Skeletal muscle satellite cell (primary cell): ENCODE measurements around the gene ADAMTSL4.

ENCODE experiments used
- H3K27me3 ChIP-seq: 2 replicates; pipeline ENCODE4 v1.7.0; 2013; ENCODE audit warnings: low read length; ENCODE audit not compliant: control insufficient read depth, insufficient read depth
- H3K36me3 ChIP-seq: 2 replicates; pipeline ENCODE4 v1.7.0; 2013; ENCODE audit warnings: mild to moderate bottlenecking, control low read depth, low read length; ENCODE audit not compliant: insufficient read depth
- H3K4me1 ChIP-seq: 2 replicates; pipeline ENCODE4 v1.7.0; 2013; ENCODE audit warnings: low read length; ENCODE audit not compliant: control insufficient read depth, insufficient read depth
- H3K4me2 ChIP-seq: 2 replicates; pipeline ENCODE4 v1.7.0; 2013; ENCODE audit warnings: mild to moderate bottlenecking, low read length
- H3K4me3 ChIP-seq: 2 replicates; pipeline ENCODE4 v1.7.0; 2013; ENCODE audit warnings: low read length
- H3K9ac ChIP-seq: 2 replicates; pipeline ENCODE4 v1.7.0; 2013; ENCODE audit warnings: mild to moderate bottlenecking, low read depth, low read length, moderate library complexity
- H3K9me3 ChIP-seq: replicated peaks from 2 replicates; pipeline ENCODE4 v1.7.0; 2013; ENCODE audit warnings: mild to moderate bottlenecking, control low read depth, low read length

The ADAMTSL4 gene

DNA sequence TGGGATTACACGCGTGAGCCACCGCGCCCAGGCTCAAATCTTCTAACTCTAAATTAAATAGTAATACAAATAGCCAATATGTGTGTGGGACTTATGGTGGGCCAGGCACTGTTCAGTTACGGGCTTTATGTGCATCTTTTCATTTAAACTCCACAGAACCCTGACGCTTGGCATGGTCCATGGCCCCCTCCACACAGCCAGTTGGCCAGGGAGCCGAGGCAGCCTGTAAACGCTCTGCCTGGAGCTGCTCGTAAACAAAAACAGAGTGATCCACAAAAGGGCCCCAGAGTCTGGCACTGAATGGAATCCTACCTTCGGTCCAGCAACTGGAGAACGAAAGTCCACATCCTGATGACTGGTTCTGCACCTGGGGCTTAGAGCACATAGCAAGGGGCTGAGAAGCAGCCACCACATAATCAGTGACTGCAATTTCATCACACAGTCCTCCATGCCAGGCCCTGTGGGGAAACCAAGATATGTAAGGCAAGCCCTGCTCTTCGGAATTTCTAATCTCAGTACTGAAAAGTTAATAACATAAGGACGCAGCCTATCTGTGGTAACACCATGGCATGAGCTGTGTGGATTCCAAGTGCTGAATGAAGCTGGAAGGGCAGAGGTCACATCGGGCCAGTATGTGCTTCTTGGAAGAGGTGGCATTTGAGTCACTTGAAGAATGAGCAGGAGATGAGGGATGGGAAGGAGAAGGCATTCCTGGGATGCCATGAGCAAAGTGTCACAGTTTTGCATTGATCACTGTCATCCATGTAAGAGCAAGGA, 13.5 kb upstream of the ADAMTSL4 start:
- Histone ChIP-seq H3K4me1 (peaks cover 36% of the 10 kb centered on the region), H3K9me3 (no peaks in the 10 kb centered on the region), H3K4me2 (peak overlapping the region; percentile 3), H3K27me3 (no peaks in the 10 kb centered on the region), H3K36me3 (no peaks in the 10 kb centered on the region), H3K4me3 (no peak overlapping the region), H3K9ac (no peak overlapping the region)

DNA sequence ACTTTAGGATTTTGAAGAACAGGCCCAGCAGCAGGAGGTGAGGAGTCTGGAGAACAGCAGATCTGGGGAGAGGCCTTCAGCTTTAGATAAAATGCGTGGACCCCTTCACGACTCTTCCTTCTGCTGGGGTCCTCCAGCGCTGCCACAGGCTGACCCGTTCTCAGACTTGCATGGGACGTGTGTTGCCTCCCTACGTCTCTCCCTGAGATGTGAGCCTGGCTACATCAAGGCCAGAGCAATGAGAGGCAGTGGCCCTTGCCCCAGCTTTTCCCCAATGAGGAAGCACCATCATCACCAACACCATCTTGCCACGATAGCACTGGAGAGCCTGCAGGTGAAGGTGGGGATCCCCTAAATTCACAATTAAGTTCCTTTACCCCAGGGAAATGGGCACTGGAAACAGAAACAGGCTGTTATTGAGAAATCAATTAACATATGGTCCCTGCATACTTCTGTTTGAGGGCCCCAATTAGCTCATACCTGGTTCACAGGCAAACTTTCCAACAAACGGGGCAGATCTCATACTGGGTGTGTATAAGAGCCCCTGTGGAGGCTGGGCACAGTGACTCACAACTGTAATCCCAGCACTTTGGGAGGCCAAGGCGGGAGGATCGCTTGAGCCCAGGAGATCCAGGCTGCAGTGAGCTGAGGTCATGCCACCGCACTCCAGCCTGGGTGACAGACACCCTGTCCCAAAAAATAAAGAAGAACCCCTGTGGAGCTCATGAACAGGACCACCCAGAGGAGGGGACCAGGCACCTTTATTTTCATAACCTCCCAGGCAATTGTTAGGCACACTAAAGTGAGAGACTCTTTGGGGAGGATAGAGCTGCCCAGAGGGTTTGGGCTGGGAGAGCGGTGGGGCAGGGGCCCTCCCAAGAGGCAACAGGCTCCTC, 12.1 kb upstream of the ADAMTSL4 start:
- peaks cover 36% of the 10 kb centered on the region for H3K4me1 ChIP-seq
- peak overlapping the region; percentile 11 for H3K9ac ChIP-seq
- H3K9me3 ChIP-seq = no peaks in the 10 kb centered on the region
- H3K4me3 ChIP-seq = no peak overlapping the region
- H3K4me2 ChIP-seq = no peak overlapping the region
- no peaks in the 10 kb centered on the region for H3K27me3 ChIP-seq
- no peaks in the 10 kb centered on the region for H3K36me3 ChIP-seq

DNA sequence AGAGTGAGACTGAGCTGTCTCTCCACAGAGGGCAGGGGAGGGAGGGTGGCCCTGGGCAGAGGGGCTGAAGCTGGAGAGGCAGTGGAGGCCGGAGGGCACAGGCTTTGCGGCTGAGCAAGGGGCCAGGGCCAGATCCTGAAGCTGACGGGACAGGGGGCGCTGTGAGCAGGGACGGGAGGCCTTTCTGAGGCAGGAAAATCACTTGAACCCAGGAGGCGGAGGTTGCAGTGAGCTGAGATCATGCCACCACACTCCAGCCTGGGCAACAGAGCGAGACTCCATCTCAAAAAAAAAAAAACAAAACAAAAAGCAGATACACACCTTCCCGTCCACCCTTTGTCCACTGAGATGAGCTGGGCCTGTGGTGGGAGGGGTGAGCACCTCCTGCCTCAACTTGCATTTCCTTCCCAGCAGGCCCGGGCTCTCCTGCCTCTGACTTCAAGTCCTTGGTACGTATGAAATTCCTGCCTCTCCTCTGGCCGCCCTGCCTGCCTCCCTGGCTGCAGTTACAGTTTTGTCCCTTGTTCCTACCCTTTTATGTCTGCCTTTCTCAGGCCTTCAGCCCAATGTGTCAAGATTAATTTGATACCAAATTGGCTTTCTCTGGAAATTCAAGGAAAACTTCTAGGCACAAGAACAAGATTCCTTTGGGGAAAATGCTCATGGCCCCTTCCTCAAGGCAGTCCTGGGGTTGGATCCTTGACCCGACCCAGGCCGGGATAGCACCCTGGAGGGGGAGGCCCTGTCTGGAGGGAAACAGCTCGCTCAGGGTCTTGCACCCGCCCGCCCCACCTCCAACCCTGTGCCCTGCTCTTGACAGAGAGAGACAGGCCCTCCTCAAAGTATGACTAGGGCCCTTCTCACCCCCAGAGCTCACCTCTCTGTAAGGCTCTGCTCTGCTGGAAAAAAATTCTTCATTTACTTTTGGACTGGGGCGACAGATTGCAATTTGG, 11.2 kb upstream of the ADAMTSL4 start:
- H3K9ac ChIP-seq = peak overlapping the region; percentile 62

DNA sequence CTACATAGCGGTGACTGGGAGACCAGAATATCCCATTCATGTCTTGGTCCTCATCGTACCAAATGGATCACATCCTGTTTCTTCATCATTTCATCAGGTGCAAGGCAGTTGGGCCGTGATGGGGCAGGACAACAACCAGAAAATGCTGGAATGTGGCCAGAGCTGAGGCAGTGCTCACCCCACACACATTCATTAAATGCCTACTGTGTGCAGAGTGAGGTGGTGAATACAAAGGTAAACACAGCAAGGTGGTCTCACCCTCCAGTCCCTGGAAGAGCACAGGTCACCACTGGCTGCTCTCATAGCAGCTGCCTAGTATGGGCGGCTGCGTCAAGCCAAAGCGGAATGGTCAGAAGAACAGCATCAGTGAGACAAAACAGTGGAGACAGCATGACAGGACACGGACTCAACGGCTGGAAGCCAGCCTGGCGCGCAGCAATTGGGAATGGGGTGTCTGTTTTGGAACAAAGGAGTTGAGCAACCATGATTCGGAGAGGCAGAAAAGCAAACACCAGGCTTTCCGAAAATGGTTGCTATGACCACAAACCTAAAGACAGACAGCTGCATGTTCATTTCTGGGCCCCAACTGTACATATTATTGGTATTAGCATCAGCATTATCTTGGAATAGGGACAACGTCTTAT, 5.6 kb upstream of the ADAMTSL4 start:
- Histone ChIP-seq H3K9ac (peak overlapping the region; percentile 10), H3K4me3 (no peak overlapping the region), H3K4me2 (peak overlapping the region; percentile 65), H3K9me3 (no peaks in the 10 kb centered on the region), H3K36me3 (no peaks in the 10 kb centered on the region), H3K4me1 (peaks cover 19% of the 10 kb centered on the region), H3K27me3 (no peaks in the 10 kb centered on the region)

More for the DNA sequence above, 11.2 kb upstream of the ADAMTSL4 start:
- H3K36me3 ChIP-seq = no peaks in the 10 kb centered on the region
- no peak overlapping the region for H3K4me2 ChIP-seq
- H3K4me3 ChIP-seq = no peak overlapping the region
- H3K27me3 ChIP-seq = no peaks in the 10 kb centered on the region
- no peaks in the 10 kb centered on the region for H3K9me3 ChIP-seq
- peaks cover 31% of the 10 kb centered on the region for H3K4me1 ChIP-seq

DNA sequence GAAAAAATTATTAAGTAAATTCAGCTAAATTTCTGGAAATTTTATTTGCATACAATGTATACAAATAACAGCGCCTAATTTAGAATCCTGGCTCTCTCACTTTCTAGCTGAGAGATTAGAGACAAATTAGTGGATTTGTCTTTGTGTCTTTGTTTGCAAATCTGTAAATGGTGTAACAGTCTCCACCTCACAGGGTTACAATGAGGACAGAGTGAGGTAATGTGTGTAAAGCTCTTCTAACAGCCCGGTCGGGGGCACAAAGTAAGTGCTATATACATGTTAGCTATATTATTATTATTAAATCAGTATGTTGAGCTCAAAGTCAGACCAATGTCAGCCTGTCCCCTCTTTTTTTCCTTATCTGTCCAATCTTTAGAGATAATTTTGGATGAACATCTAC, 5.0 kb upstream of the ADAMTSL4 start:
- H3K9me3 ChIP-seq = no peaks in the 10 kb centered on the region
- peaks cover 19% of the 10 kb centered on the region for H3K4me1 ChIP-seq
- H3K9ac ChIP-seq = no peak overlapping the region
- H3K4me3 ChIP-seq = no peak overlapping the region
- H3K27me3 ChIP-seq = no peaks in the 10 kb centered on the region
- H3K36me3 ChIP-seq = no peaks in the 10 kb centered on the region
- H3K4me2 ChIP-seq = peak overlapping the region; percentile 65

DNA sequence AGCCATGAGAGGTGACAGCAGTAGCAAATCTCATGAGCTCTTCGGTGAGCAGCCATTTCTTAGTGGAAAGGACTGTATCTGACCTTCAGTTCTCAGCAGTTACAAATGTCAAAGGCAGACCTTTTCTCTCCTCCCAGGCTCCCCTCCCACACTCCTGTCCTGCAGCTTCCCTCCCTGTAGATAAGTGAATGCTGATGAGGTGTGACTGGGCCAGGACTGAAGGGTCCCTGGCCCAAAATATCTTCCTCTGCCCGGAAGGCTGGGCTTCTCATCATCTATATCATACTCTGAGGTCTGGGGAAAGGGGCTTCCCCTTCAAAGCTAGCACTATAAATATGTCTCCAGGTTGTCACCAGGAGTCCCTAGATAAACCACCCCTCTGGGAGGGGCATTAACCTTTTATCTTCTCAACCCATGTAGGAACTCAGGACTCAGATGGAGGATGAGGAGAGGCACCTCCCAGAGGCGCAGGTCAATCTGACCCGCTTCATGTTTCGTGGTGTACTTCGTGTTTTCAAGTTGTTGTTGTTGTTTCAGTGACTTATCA, 3.6 kb upstream of the ADAMTSL4 start:
- Histone ChIP-seq H3K4me3 (no peak overlapping the region), H3K27me3 (no peaks in the 10 kb centered on the region), H3K4me1 (peaks cover 30% of the 10 kb centered on the region), H3K9ac (no peak overlapping the region), H3K9me3 (no peaks in the 10 kb centered on the region), H3K4me2 (no peak overlapping the region), H3K36me3 (no peaks in the 10 kb centered on the region)

DNA sequence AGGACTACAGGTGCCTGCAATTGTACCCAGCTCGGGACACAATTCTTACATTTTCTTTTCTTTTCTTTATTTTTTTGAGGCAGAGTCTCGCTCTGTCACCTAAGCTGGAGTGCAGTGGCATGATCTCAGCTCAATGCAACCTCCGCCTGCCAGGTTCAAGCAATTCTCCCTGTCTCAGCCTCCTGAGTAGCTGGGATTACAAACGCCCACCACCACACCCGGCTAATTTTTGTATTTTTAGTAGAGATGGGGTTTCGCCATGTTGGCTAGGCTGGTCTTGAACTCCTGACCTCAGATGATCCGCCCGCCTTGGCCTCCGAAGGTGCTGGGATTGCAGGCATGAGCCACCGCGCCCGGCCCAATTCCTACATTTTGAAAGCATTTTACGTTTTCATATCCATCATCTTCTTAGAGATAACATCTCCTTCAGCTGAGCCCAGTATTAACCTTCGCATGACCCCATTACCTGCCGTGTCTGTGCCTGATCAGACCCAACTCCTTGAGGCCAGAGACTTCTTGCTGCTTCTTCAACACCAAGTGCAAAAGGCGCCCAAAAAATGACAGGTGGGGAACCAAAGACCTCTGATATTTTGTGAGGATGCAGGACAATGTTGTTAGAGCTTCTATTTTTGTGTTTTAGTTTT, 2.8 kb upstream of the ADAMTSL4 start:
- Histone ChIP-seq H3K27me3 (no peaks in the 10 kb centered on the region), H3K4me1 (peaks cover 39% of the 10 kb centered on the region), H3K9ac (no peak overlapping the region), H3K9me3 (no peaks in the 10 kb centered on the region), H3K4me2 (no peak overlapping the region), H3K36me3 (no peaks in the 10 kb centered on the region), H3K4me3 (no peak overlapping the region)

DNA sequence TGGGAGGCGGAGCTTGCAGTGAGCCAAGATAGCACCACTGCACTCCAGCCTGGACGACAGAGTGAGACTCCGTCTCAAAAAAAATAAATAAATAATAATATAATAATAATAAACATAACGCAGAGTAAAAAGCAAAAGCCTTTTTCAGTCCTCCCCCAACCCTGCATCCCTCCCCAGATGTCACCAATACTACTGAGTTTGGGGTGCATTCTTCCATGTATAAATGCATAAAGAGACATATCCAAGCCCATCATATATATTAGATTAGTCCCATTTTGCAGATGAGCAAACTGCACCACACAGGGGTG, 930 bp upstream of the ADAMTSL4 start:
- H3K4me3 ChIP-seq = peak overlapping the region; percentile 72
- H3K9ac ChIP-seq = peak overlapping the region; percentile 80
- peaks cover 56% of the 10 kb centered on the region for H3K4me1 ChIP-seq
- H3K36me3 ChIP-seq = no peaks in the 10 kb centered on the region
- H3K27me3 ChIP-seq = no peaks in the 10 kb centered on the region
- no peaks in the 10 kb centered on the region for H3K9me3 ChIP-seq
- H3K4me2 ChIP-seq = peak overlapping the region; percentile 94

DNA sequence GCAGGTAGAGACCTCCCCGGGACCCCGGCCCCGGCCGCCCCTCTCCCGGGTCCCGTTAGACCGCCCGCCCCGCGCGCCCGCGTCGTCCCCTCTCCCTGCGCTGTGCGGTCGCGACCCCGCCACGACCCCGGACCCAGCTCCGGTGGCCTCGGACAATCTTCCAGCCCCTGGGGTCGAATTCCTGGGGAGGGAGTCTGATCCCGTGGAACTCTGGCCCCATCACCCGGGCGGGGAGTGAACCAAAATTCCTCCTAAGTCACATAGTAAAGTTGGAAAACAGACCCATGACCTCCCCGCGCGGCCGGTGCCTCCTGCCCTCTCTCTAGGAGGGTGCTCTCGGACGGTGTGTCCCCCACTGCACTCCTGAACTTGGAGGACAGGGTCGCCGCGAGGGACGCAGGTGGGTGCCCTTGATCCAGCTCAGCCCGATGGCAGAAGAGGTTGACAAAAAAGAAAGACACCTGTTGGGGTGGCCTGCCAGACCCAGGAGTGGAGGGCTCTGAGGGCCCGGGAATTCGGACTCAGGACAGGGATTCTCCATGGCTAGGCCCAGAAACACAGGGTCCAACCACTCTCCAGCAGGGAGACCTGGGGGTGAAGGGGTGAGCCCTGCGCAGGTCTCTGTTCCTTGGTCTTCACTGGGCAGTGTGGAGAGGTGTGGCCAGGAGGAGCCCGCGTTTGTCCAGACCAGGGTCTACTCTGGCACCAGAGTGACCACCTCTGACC, 451 bp downstream of the ADAMTSL4 start:
- Histone ChIP-seq H3K36me3 (no peaks in the 10 kb centered on the region), H3K4me1 (peaks cover 50% of the 10 kb centered on the region), H3K4me3 (peak overlapping the region; percentile 72), H3K27me3 (no peaks in the 10 kb centered on the region), H3K9ac (peak overlapping the region; percentile 59), H3K9me3 (no peaks in the 10 kb centered on the region), H3K4me2 (peak overlapping the region; percentile 94)
